IMR-90 (cell line): ENCODE measurements around the gene MCF2L. TPM values are rescaled to one million over a fixed set of nuclear protein-coding genes. Genes with fewer than 3 reads are reported as not detected.

Source experiments
- ATAC-seq: fragments of 200-7000 bp; cut with Tn5 transposase; 2 replicates; pipeline ENCODE4 v1.9.1; 2020; ENCODE audit warnings: low read depth, mild to moderate bottlenecking, moderate library complexity
- BruUV-seq: library from RNA; stranded (reverse); fragments of 400-500 nt; replicated peaks from 2 replicates; lab custom pipeline; 2021; lab: Mats Ljungman, UMichigan
- CTCF ChIA-PET: fragments of 300-600 bp; formaldehyde crosslinking; extraction: SDS; loops from one replicate; lab custom pipeline; 2021; ENCODE audit warnings: antibody characterized with exemption; lab: Yijun Ruan, JAX
- POLR2A ChIA-PET: fragments of 300-600 bp; sonication (Branson Sonifier 250); formaldehyde crosslinking; loops from one replicate; lab custom pipeline; 2022; ENCODE audit warnings: antibody characterized with exemption; ENCODE audit not compliant: unreplicated experiment; lab: Charles Lee
- DNase-seq: peaks from one replicate; pipeline ENCODE4 v3.0.0; 2013
- H2AFZ ChIP-seq: replicated peaks from 2 replicates; pipeline ENCODE3; 2013; ENCODE audit warnings: low read length, mild to moderate bottlenecking; ENCODE audit not compliant: poor library complexity
- H2AK5ac ChIP-seq: 2 replicates; pipeline ENCODE4 v1.6.1; 2013; ENCODE audit warnings: low read depth, low read length, inconsistent platforms
- H2AK9ac ChIP-seq: replicated peaks from 2 replicates; pipeline ENCODE3; 2013; ENCODE audit warnings: mild to moderate bottlenecking, low read depth, low read length, moderate library complexity; ENCODE audit not compliant: poor library complexity
- H2BK120ac ChIP-seq: 2 replicates; pipeline ENCODE4 v1.6.1; 2013; ENCODE audit warnings: low read depth, low read length, inconsistent platforms
- H2BK15ac ChIP-seq: 3 replicates; pipeline ENCODE4 v1.6.1; 2013; ENCODE audit warnings: low read depth, low read length, inconsistent platforms
- H2BK20ac ChIP-seq: 2 replicates; pipeline ENCODE4 v1.6.1; 2013; ENCODE audit warnings: low read depth, mild to moderate bottlenecking, inconsistent platforms, low read length, moderate library complexity
- H2BK5ac ChIP-seq: 2 replicates; pipeline ENCODE4 v1.6.1; 2013; ENCODE audit warnings: mild to moderate bottlenecking, low read depth, low read length, inconsistent platforms; ENCODE audit not compliant: poor library complexity, severe bottlenecking
- H3K14ac ChIP-seq: replicated peaks from 2 replicates; pipeline ENCODE4 v1.6.1; 2013; ENCODE audit warnings: low read depth, low read length, inconsistent platforms
- H3K18ac ChIP-seq: 2 replicates; pipeline ENCODE4 v1.6.1; 2013; ENCODE audit warnings: low read depth, low read length, control low read depth
- H3K23ac ChIP-seq: 2 replicates; pipeline ENCODE4 v1.6.1; 2013; ENCODE audit warnings: low read depth, low read length, inconsistent platforms
- H3K27ac ChIP-seq: 2 replicates; pipeline ENCODE4 v1.5.1; 2013; ENCODE audit warnings: mild to moderate bottlenecking, control low read depth, low read length; ENCODE audit not compliant: insufficient read depth
- H3K27me3 ChIP-seq: 2 replicates; pipeline ENCODE4 v1.6.1; 2013; ENCODE audit warnings: low read length; ENCODE audit not compliant: control insufficient read depth, insufficient read depth
- H3K36me3 ChIP-seq: 2 replicates; pipeline ENCODE4 v1.6.1; 2013; ENCODE audit warnings: low read length, mixed read lengths; ENCODE audit not compliant: control insufficient read depth, insufficient read depth
- H3K4ac ChIP-seq: 2 replicates; pipeline ENCODE4 v1.6.1; 2013; ENCODE audit warnings: low read depth, low read length, inconsistent platforms
- H3K4me1 ChIP-seq: 2 replicates; pipeline ENCODE4 v1.6.1; 2013; ENCODE audit warnings: low read length, mixed read lengths; ENCODE audit not compliant: control insufficient read depth, insufficient read depth
- H3K4me2 ChIP-seq: 2 replicates; pipeline ENCODE4 v1.6.1; 2013; ENCODE audit warnings: low read depth, mild to moderate bottlenecking, control low read depth, low read length, moderate library complexity
- H3K4me3 ChIP-seq: 2 replicates; pipeline ENCODE4 v1.5.1; 2013; ENCODE audit warnings: low read depth, mild to moderate bottlenecking, control low read depth, low read length, moderate library complexity; ENCODE audit not compliant: insufficient read depth
- H3K56ac ChIP-seq: 2 replicates; pipeline ENCODE4 v1.6.1; 2013; ENCODE audit warnings: low read length, inconsistent platforms; ENCODE audit not compliant: insufficient read depth; ENCODE audit errors: extremely low read depth
- H3K79me1 ChIP-seq, 2 experiments: 2 replicates each; pipeline ENCODE4 v1.6.1; 2013; ENCODE audit warnings: low read length in 2 of 2, inconsistent platforms in 1 of 2, low read depth in 1 of 2
- H3K9ac ChIP-seq: 2 replicates; pipeline ENCODE4 v1.6.1; 2013; ENCODE audit warnings: low read depth, low read length, control low read depth
- H3K9me1 ChIP-seq: 2 replicates; pipeline ENCODE4 v1.6.1; 2013; ENCODE audit warnings: low read length, inconsistent platforms; ENCODE audit not compliant: insufficient read depth
- H3K9me3 ChIP-seq: 2 replicates; pipeline ENCODE4 v1.6.1; 2013; ENCODE audit warnings: low read length; ENCODE audit not compliant: control insufficient read depth, insufficient read depth
- H4K20me1 ChIP-seq: 2 replicates; pipeline ENCODE4 v1.6.1; 2013; ENCODE audit warnings: low read length, inconsistent platforms; ENCODE audit not compliant: insufficient read depth
- H4K5ac ChIP-seq: 2 replicates; pipeline ENCODE4 v1.6.1; 2013; ENCODE audit warnings: mild to moderate bottlenecking, low read depth, low read length, control low read depth
- H4K8ac ChIP-seq, 2 experiments: 2 replicates each; pipeline ENCODE4 v1.6.1; 2013; ENCODE audit warnings: low read depth in 2 of 2, low read length in 2 of 2, control low read depth in 1 of 2, inconsistent platforms in 1 of 2
- H4K91ac ChIP-seq: 2 replicates; pipeline ENCODE4 v1.6.1; 2013; ENCODE audit warnings: low read depth, low read length, inconsistent platforms; ENCODE audit not compliant: insufficient read depth
- MXI1 ChIP-seq: IDR thresholded peaks from 2 replicates; pipeline ENCODE4 v1.6.1; 2012; ENCODE audit warnings: low read depth, mild to moderate bottlenecking, low read length, moderate library complexity, borderline replicate concordance
- USF2 ChIP-seq: fragments of 150-350 bp; IDR thresholded peaks from 2 replicates; pipeline ENCODE4 v1.6.1; 2017; ENCODE audit warnings: mild to moderate bottlenecking, antibody characterized with exemption, low read length, low read depth
- WGBS, 2 experiments: methylation state at CpG; one replicate each; pipeline versions ENCODE4 v1.1.5 to v1.1.7; 2013; ENCODE audit warnings: missing lambda C conversion rate in 2 of 2; ENCODE audit not compliant: insufficient read length in 1 of 2; ENCODE audit errors: extremely low coverage in 2 of 2; 5-methylcytosine and 5-hydroxymethylcytosine counted together
- dilution Hi-C: fragments of 300-500 bp; cut with HindIII; formaldehyde crosslinking; loops from one replicate; pipeline ENCODE4 v1.14.3; 2018; ENCODE audit warnings: low sequenced_read_pairs; ENCODE audit not compliant: unreplicated experiment
- in situ Hi-C: fragments of 300-500 bp; cut with MboI; formaldehyde crosslinking; loops from 3 replicates; pipeline ENCODE4 v1.14.3; 2019; ENCODE audit warnings: low sequenced_read_pairs, inconsistent platforms, mixed read lengths
- intact Hi-C: fragments of 100-400 bp; cut with micrococcal nuclease; formaldehyde crosslinking; loops from 2 replicates; pipeline ENCODE4 v1.10.0; 2022
- polyA plus RNA-seq, 3 experiments: library from polyadenylated mRNA; depleted of rRNA; stranded (reverse); fragments of >200 nt; gene quantifications; 2 replicates each; pipeline ENCODE4 v1.2.3, GENCODE V29; 2012; ENCODE audit warnings: low replicate concordance in 1 of 3
- total RNA-seq: library from RNA; depleted of rRNA; stranded (reverse); fragments of >200 nt; gene quantifications from 2 replicates; pipeline ENCODE4 v1.2.3, GENCODE V29; 2012

MCF2L gene
- total and polyA plus RNA-seq, 2 of the 4 experiments (the other 2 are of a cell fraction): 0.18 TPM; not detected in 1

- ChIA-PET POLR2A (no interaction called here), CTCF (no interaction called here)
- H2BK20ac ChIP-seq: no peak overlapping the region
- no peak overlapping the region for H2BK15ac ChIP-seq
- no peak overlapping the region for H2AFZ ChIP-seq
- no peaks in the 10 kb centered on the region for H3K9me3 ChIP-seq
- H3K79me1 ChIP-seq: no peaks in the 10 kb centered on the region
- no peaks in the 10 kb centered on the region for H3K4me1 ChIP-seq
- no peaks in the 10 kb centered on the region for H3K36me3 ChIP-seq
- H3K56ac ChIP-seq: no peak overlapping the region
- TF ChIP-seq MXI1: no peak
- TF ChIP-seq USF2: no peak
- BruUV-seq: no TSS peak
- H3K14ac ChIP-seq: no peak overlapping the region
- H3K4me2 ChIP-seq: no peak overlapping the region
- H2AK9ac ChIP-seq: no peak overlapping the region
- WGBS, 2 experiments: no CpG with 5 or more reads among the region's 7 CpGs
- H3K9me1 ChIP-seq: 0 out of 2 replicates have a peak, but pooled peaks cover 2% of the 10 kb centered on the region
- no peak overlapping the region for H4K8ac ChIP-seq
- H2BK5ac ChIP-seq: no peak overlapping the region
- H3K4me3 ChIP-seq: no peak overlapping the region
- in situ Hi-C loops (loop anchor here (25.0 kb wide), 2 partner anchors 299 to 449 kb away; no protein-coding TSS in a partner anchor), intact Hi-C loops (no loop called here), dilution Hi-C loops (no loop called here)
- no peak overlapping the region for H3K18ac ChIP-seq
- no peak for DNase-seq
- H2BK120ac ChIP-seq: no peak overlapping the region
- H3K9ac ChIP-seq: no peak overlapping the region
- H3K23ac ChIP-seq: no peak overlapping the region
- H3K27ac ChIP-seq: no peak overlapping the region
- no peak overlapping the region for H2AK5ac ChIP-seq
- ATAC-seq: no peak
- H4K5ac ChIP-seq: no peak overlapping the region
- no peak overlapping the region for H4K91ac ChIP-seq
- H3K27me3 ChIP-seq: peaks cover 24% of the 10 kb centered on the region
- H4K20me1 ChIP-seq: no peaks in the 10 kb centered on the region
- no peak overlapping the region for H3K4ac ChIP-seq
Measured at GRCh38 chr13:112938680-112939079, 30.3 kb upstream of the MCF2L start.
